GM19025 (cell line): ENCODE results near the gene ZIC5.

Experiments
- ATAC-seq: cut with Tn5 transposase; IDR thresholded peaks from one replicate; pipeline ENCODE4 v1.9.1; 2021; ENCODE audit warnings: mild to moderate bottlenecking, low read depth, moderate library complexity; ENCODE audit not compliant: unreplicated experiment

Gene ZIC5

GRCh38 chr13:99976575-99976974, 5.0 kb upstream of the ZIC5 start:
- no peak for ATAC-seq

- ATAC-seq: no peak
Observed at GRCh38 chr13:99975626-99976025, 4.1 kb upstream of the ZIC5 start.

GRCh38 chr13:99974939-99975561, 3.5 kb upstream of the ZIC5 start:
- ATAC-seq: no peak

- ATAC-seq: no peak
Observed at GRCh38 chr13:99974296-99974938, 2.9 kb upstream of the ZIC5 start.

- ATAC-seq: no peak
Observed at GRCh38 chr13:99973808-99974185, 2.2 kb upstream of the ZIC5 start.

GRCh38 chr13:99973163-99973807, 1.7 kb upstream of the ZIC5 start:
- no peak for ATAC-seq

- no peak for ATAC-seq
Observed at GRCh38 chr13:99972190-99972731, 694 bp upstream of the ZIC5 start.

GRCh38 chr13:99970651-99971575, 654 bp downstream of the ZIC5 start:
- no peak for ATAC-seq

- ATAC-seq: no peak
Observed at GRCh38 chr13:99969919-99970650, 1.5 kb downstream of the ZIC5 start.

GRCh38 chr13:99969453-99969918, 2.1 kb downstream of the ZIC5 start:
- ATAC-seq: no peak

- no peak for ATAC-seq
Observed at GRCh38 chr13:99968521-99969452, 2.8 kb downstream of the ZIC5 start.

- ATAC-seq: no peak
Observed at GRCh38 chr13:99967869-99968520, 3.6 kb downstream of the ZIC5 start.

GRCh38 chr13:99967498-99967868, 4.1 kb downstream of the ZIC5 start:
- ATAC-seq: no peak

- no peak for ATAC-seq
Observed at GRCh38 chr13:99966064-99966805, 5.3 kb downstream of the ZIC5 start.

- ATAC-seq: no peak
Observed at GRCh38 chr13:99965329-99966000, 6.1 kb downstream of the ZIC5 start.

- no peak for ATAC-seq
Observed at GRCh38 chr13:99963816-99964339, 7.7 kb downstream of the ZIC5 start.

GRCh38 chr13:99962242-99962641, 9.3 kb downstream of the ZIC5 start:
- ATAC-seq: no peak
